ENCODE measurements around the gene FAM241A. TPM values are rescaled to one million over a fixed set of nuclear protein-coding genes. Genes with fewer than 3 reads are reported as not detected.
A peak's percentile ranks its signal among the peaks of the same experiment; 100 is the strongest.

FAM241A gene
- total RNA-seq, 2 donors from 2014 or later: 0.13 to 0.18 TPM

DNA sequence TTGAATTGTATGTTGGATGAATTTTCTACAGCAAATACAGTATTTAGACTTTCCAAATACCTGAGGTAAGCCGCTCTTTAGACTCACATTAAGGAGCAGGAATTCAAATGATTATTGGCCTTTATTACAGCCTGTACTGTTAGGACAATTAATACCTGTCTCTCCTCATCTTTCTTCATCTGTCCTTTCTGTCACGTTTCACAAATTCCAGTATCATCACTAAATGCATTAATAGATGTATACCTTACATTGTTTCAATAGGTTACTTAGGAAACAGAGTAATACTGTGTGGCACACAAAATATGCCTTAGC, 1.2 kb downstream of the FAM241A start:
- Mint-ChIP-seq H3K27ac (no peak overlapping the region), H3K4me3 (peak overlapping the region; percentile 68), H3K4me1 (peaks cover 3% of the 10 kb centered on the region), H3K27me3 (ENCODE audit: insufficient read depth) (peaks cover 33% of the 10 kb centered on the region), H3K9me3 (no peaks in the 10 kb centered on the region), H3K36me3 (ENCODE audit: low read depth) (no peaks in the 10 kb centered on the region)
- peak overlapping the region; percentile 77 for H3K4me3 ChIP-seq (ENCODE audit: low read length)
- no peak overlapping the region for H3K27ac ChIP-seq (ENCODE audit: low read depth, low read length)
- WGBS, 2 experiments (ENCODE audit: insufficient coverage in 1 of 2, insufficient read length in 1 of 2): 60 to 84% methylated on average over 1 to 2 of the region's 2 CpGs
- H3K27me3 ChIP-seq (ENCODE audit: control insufficient read depth, insufficient read depth, low read length, poor library complexity, severe bottlenecking): peaks cover 27% of the 10 kb centered on the region
- DNase-seq: no peak
- TF ChIP-seq, protein P1, sequence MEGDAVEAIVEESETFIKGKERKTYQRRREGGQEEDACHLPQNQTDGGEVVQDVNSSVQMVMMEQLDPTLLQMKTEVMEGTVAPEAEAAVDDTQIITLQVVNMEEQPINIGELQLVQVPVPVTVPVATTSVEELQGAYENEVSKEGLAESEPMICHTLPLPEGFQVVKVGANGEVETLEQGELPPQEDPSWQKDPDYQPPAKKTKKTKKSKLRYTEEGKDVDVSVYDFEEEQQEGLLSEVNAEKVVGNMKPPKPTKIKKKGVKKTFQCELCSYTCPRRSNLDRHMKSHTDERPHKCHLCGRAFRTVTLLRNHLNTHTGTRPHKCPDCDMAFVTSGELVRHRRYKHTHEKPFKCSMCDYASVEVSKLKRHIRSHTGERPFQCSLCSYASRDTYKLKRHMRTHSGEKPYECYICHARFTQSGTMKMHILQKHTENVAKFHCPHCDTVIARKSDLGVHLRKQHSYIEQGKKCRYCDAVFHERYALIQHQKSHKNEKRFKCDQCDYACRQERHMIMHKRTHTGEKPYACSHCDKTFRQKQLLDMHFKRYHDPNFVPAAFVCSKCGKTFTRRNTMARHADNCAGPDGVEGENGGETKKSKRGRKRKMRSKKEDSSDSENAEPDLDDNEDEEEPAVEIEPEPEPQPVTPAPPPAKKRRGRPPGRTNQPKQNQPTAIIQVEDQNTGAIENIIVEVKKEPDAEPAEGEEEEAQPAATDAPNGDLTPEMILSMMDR (conservative IDR thresholded peaks at IDR 0.05): no peak
- H3K36me3 ChIP-seq (ENCODE audit: control insufficient read depth, insufficient read depth, low read length): no peaks in the 10 kb centered on the region
- no peaks in the 10 kb centered on the region for H3K9me3 ChIP-seq (ENCODE audit: control insufficient read depth, low read length)
- H3K9ac ChIP-seq (ENCODE audit: extremely low read depth, low read length, poor library complexity, severe bottlenecking): no peak overlapping the region
- no peaks in the 10 kb centered on the region for H3K4me1 ChIP-seq (ENCODE audit: control insufficient read depth, insufficient read depth, low read length)

DNA sequence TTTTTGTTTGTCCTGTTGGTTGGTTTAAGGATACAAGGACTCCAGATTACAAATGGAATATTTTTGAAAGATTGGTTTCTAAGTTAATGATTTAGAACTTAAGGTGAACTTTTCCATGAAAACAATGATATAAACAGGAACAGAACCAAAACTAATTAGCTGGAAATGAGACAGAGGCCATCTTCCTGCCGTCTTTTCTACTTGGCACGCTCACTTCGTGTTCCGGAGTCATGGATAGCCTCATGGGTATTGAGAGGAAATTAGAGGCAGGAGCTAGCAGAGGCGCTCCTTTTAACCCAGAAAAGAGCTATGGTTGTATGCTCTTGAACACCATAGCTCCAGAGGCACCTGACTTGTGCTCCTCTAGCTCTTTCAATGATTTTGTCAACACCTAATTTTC, 2.4 kb downstream of the FAM241A start:
- Histone ChIP-seq H3K4me3 (ENCODE audit: low read length) (no peak overlapping the region), H3K9ac (ENCODE audit: extremely low read depth, low read length, poor library complexity, severe bottlenecking) (no peak overlapping the region), H3K27me3 (ENCODE audit: control insufficient read depth, insufficient read depth, low read length, poor library complexity, severe bottlenecking) (peaks cover 27% of the 10 kb centered on the region), H3K4me1 (ENCODE audit: control insufficient read depth, insufficient read depth, low read length) (no peaks in the 10 kb centered on the region), H3K27ac (ENCODE audit: low read depth, low read length) (no peak overlapping the region), H3K9me3 (ENCODE audit: control insufficient read depth, low read length) (no peaks in the 10 kb centered on the region), H3K36me3 (ENCODE audit: control insufficient read depth, insufficient read depth, low read length) (no peaks in the 10 kb centered on the region)
- peaks cover 33% of the 10 kb centered on the region for H3K27me3 Mint-ChIP-seq (ENCODE audit: insufficient read depth)
- no peak overlapping the region for H3K27ac Mint-ChIP-seq
- H3K4me3 Mint-ChIP-seq: no peak overlapping the region
- H3K9me3 Mint-ChIP-seq: no peaks in the 10 kb centered on the region
- no peaks in the 10 kb centered on the region for H3K36me3 Mint-ChIP-seq (ENCODE audit: low read depth)
- DNase-seq: no peak
- H3K4me1 Mint-ChIP-seq: peaks cover 3% of the 10 kb centered on the region
- 91 to 92% methylated on average over 5 of the region's 5 CpGs for WGBS, 2 experiments (ENCODE audit: insufficient coverage in 1 of 2, insufficient read length in 1 of 2)
- TF ChIP-seq, protein P1 (conservative IDR thresholded peaks at IDR 0.05): no peak

DNA sequence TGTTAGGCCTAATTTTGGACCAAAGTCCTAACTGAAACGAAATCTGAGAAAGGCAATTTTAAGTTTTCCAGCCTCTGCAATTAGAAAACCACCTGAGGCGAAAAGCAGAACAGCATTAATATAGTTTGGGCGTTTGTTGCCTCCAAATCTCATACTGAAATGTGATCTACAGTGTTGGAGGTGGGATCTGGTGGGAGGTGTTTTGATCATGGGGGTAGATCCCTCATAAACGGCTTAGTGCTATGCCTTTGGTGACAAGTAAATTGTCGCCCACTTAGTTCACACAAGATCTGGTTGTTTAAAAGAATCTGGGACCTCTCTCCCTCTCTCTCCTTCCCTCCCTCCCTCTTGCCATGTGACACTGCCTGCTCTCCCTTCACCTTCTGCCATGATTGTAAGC, 5.7 kb downstream of the FAM241A start:
- H3K36me3 ChIP-seq (ENCODE audit: control insufficient read depth, insufficient read depth, low read length): no peaks in the 10 kb centered on the region
- H3K4me3 ChIP-seq (ENCODE audit: low read length): no peak overlapping the region
- WGBS, 2 experiments (ENCODE audit: insufficient coverage in 1 of 2, insufficient read length in 1 of 2): 89 to 90% methylated on average over 3 to 5 of the region's 5 CpGs
- H3K4me3 Mint-ChIP-seq: no peak overlapping the region
- H3K27ac Mint-ChIP-seq: no peak overlapping the region
- H3K9me3 Mint-ChIP-seq: no peaks in the 10 kb centered on the region
- TF ChIP-seq, protein P1 (conservative IDR thresholded peaks at IDR 0.05): no peak
- no peaks in the 10 kb centered on the region for H3K36me3 Mint-ChIP-seq (ENCODE audit: low read depth)
- H3K27ac ChIP-seq (ENCODE audit: low read depth, low read length): no peak overlapping the region
- no peak for DNase-seq
- peaks cover 9% of the 10 kb centered on the region for H3K4me1 Mint-ChIP-seq
- peaks cover 26% of the 10 kb centered on the region for H3K27me3 ChIP-seq (ENCODE audit: control insufficient read depth, insufficient read depth, low read length, poor library complexity, severe bottlenecking)
- no peak overlapping the region for H3K9ac ChIP-seq (ENCODE audit: extremely low read depth, low read length, poor library complexity, severe bottlenecking)
- H3K9me3 ChIP-seq (ENCODE audit: control insufficient read depth, low read length): no peaks in the 10 kb centered on the region
- H3K4me1 ChIP-seq (ENCODE audit: control insufficient read depth, insufficient read depth, low read length): no peaks in the 10 kb centered on the region
- peaks cover 30% of the 10 kb centered on the region for H3K27me3 Mint-ChIP-seq (ENCODE audit: insufficient read depth)

All from endodermal cell (in vitro differentiated cells).